H9 (cell line): ENCODE data around the gene JTB. TPM values are rescaled to one million over a fixed set of nuclear protein-coding genes. Genes with fewer than 3 reads are reported as not detected.

Source experiments
- DNase-seq: peaks from one replicate; pipeline ENCODE4 v3.0.0-alpha.2; 2017
- H2AFZ ChIP-seq: one replicate; pipeline ENCODE4 v1.6.1; 2013; ENCODE audit warnings: mild to moderate bottlenecking, low read length, control low read depth, moderate library complexity
- H2AK5ac ChIP-seq: 2 replicates; pipeline ENCODE4 v1.6.1; 2013; ENCODE audit warnings: low read length, control low read depth, mixed read lengths; ENCODE audit not compliant: insufficient read length
- H2BK120ac ChIP-seq: one replicate; pipeline ENCODE4 v1.6.1; 2013; ENCODE audit warnings: low read depth, mild to moderate bottlenecking, low read length, control low read depth, inconsistent platforms; ENCODE audit not compliant: poor library complexity, severe bottlenecking
- H2BK12ac ChIP-seq: 2 replicates; pipeline ENCODE4 v1.6.1; 2013; ENCODE audit warnings: low read length, control low read depth, mixed read lengths, low read depth; ENCODE audit not compliant: insufficient read length
- H2BK15ac ChIP-seq: 2 replicates; pipeline ENCODE4 v1.6.1; 2013; ENCODE audit warnings: low read depth, low read length, control low read depth
- H2BK20ac ChIP-seq: one replicate; pipeline ENCODE4 v1.6.1; 2013; ENCODE audit warnings: low read depth, mild to moderate bottlenecking, low read length, control low read depth, inconsistent platforms; ENCODE audit not compliant: poor library complexity, severe bottlenecking
- H2BK5ac ChIP-seq: 2 replicates; pipeline ENCODE4 v1.6.1; 2013; ENCODE audit warnings: low read length, control low read depth, mixed read lengths; ENCODE audit not compliant: insufficient read length
- H3K14ac ChIP-seq: 2 replicates; pipeline ENCODE4 v1.6.1; 2013; ENCODE audit warnings: low read length, control low read depth; ENCODE audit not compliant: insufficient read depth
- H3K18ac ChIP-seq: 2 replicates; pipeline ENCODE4 v1.6.1; 2013; ENCODE audit warnings: low read depth, mild to moderate bottlenecking, mixed read lengths, low read length, control low read depth; ENCODE audit not compliant: insufficient read length
- H3K23ac ChIP-seq: 2 replicates; pipeline ENCODE4 v1.6.1; 2013; ENCODE audit warnings: low read length, control low read depth, mixed read lengths, low read depth; ENCODE audit not compliant: insufficient read length
- H3K23me2 ChIP-seq: 2 replicates; pipeline ENCODE4 v1.6.1; 2013; ENCODE audit warnings: low read depth, mild to moderate bottlenecking, mixed read lengths, low read length, control low read depth; ENCODE audit not compliant: insufficient read length, poor library complexity, severe bottlenecking
- H3K27ac ChIP-seq: 2 replicates; pipeline ENCODE4 v1.5.1; 2013; ENCODE audit warnings: low read length, control low read depth, mixed read lengths, low read depth; ENCODE audit not compliant: insufficient read length
- H3K27me3 ChIP-seq: 2 replicates; pipeline ENCODE4 v1.6.1; 2013; ENCODE audit warnings: low read length, control low read depth, inconsistent platforms; ENCODE audit not compliant: insufficient read depth
- H3K4ac ChIP-seq: 2 replicates; pipeline ENCODE4 v1.6.1; 2013; ENCODE audit warnings: low read depth, mild to moderate bottlenecking, control low read depth, inconsistent platforms, low read length, moderate library complexity
- H3K4me1 ChIP-seq: 2 replicates; pipeline ENCODE4 v1.6.1; 2013; ENCODE audit warnings: low read length, control low read depth, inconsistent platforms; ENCODE audit not compliant: insufficient read depth
- H3K4me2 ChIP-seq: 2 replicates; pipeline ENCODE4 v1.6.1; 2013; ENCODE audit warnings: low read length, control low read depth, mixed read lengths; ENCODE audit not compliant: insufficient read length, insufficient read depth
- H3K56ac ChIP-seq: 2 replicates; pipeline ENCODE4 v1.6.1; 2013; ENCODE audit warnings: low read depth, mild to moderate bottlenecking, mixed read lengths, low read length, control low read depth; ENCODE audit not compliant: insufficient read length
- H3K79me1 ChIP-seq: 2 replicates; pipeline ENCODE4 v1.6.1; 2013; ENCODE audit warnings: low read depth, mild to moderate bottlenecking, moderate library complexity, low read length, control low read depth, inconsistent platforms; ENCODE audit not compliant: insufficient read depth, poor library complexity, severe bottlenecking
- H3K79me2 ChIP-seq: 2 replicates; pipeline ENCODE4 v1.6.1; 2013; ENCODE audit warnings: low read length, control low read depth, inconsistent platforms; ENCODE audit not compliant: insufficient read depth
- H3K9ac ChIP-seq: 2 replicates; pipeline ENCODE4 v1.6.1; 2013; ENCODE audit warnings: low read length, control low read depth, mixed read lengths; ENCODE audit not compliant: insufficient read length; ENCODE audit errors: extremely low read depth
- H3K9me3 ChIP-seq: one replicate; pipeline ENCODE4 v1.6.1; 2013; ENCODE audit warnings: low read depth, low read length, inconsistent platforms; ENCODE audit not compliant: control insufficient read depth
- H3T11ph ChIP-seq: one replicate; pipeline ENCODE4 v1.6.1; 2013; ENCODE audit warnings: mild to moderate bottlenecking, low read length, control low read depth, inconsistent platforms
- H4K20me1 ChIP-seq: one replicate; pipeline ENCODE4 v1.6.1; 2013; ENCODE audit not compliant: control insufficient read depth, insufficient read length, insufficient read depth
- H4K5ac ChIP-seq: 2 replicates; pipeline ENCODE4 v1.6.1; 2013; ENCODE audit warnings: low read depth, mild to moderate bottlenecking, mixed read lengths, low read length, control low read depth; ENCODE audit not compliant: insufficient read length
- H4K8ac ChIP-seq: replicated peaks from 2 replicates; pipeline ENCODE4 v1.6.1; 2013; ENCODE audit warnings: low read length, control low read depth, mixed read lengths, low read depth; ENCODE audit not compliant: insufficient read length
- H4K91ac ChIP-seq: 2 replicates; pipeline ENCODE4 v1.6.1; 2013; ENCODE audit warnings: low read depth, mild to moderate bottlenecking, moderate library complexity, mixed read lengths, low read length, control low read depth; ENCODE audit not compliant: insufficient read length
- H3K27ac Mint-ChIP-seq, 3 experiments: 2 replicates in 2 of 3; 3 replicates in 1 of 3; pipeline ENCODE4 v1.8.0; 2020 to 2021; ENCODE audit warnings: mixed read lengths in 3 of 3, mild to moderate bottlenecking in 1 of 3, moderate library complexity in 1 of 3
- H3K27me3 Mint-ChIP-seq: 2 replicates; pipeline ENCODE4 v1.8.0; 2021; ENCODE audit warnings: low read depth, mild to moderate bottlenecking, moderate library complexity, mixed read lengths
- H3K36me3 Mint-ChIP-seq, 3 experiments: 2 replicates in 2 of 3; 3 replicates in 1 of 3; pipeline ENCODE4 v1.8.0; 2020 to 2021; ENCODE audit warnings: low read depth in 3 of 3, mixed read lengths in 3 of 3; ENCODE audit not compliant: insufficient read depth in 1 of 3
- H3K4me1 Mint-ChIP-seq, 2 experiments: 2 replicates each; pipeline ENCODE4 v1.8.0; 2020; ENCODE audit warnings: mixed read lengths in 2 of 2
- H3K4me3 Mint-ChIP-seq, 2 experiments: 2 replicates in 1 of 2; 3 replicates in 1 of 2; pipeline ENCODE4 v1.8.0; 2020 to 2021; ENCODE audit warnings: mild to moderate bottlenecking in 2 of 2, mixed read lengths in 2 of 2, moderate library complexity in 1 of 2
- H3K9me3 Mint-ChIP-seq, 2 experiments: 2 replicates in 1 of 2; 3 replicates in 1 of 2; pipeline ENCODE4 v1.8.0; 2020; ENCODE audit warnings: mild to moderate bottlenecking in 2 of 2, mixed read lengths in 2 of 2, moderate library complexity in 1 of 2
- WGBS: extraction: QIAGEN DNeasy Blood & Tissue Kit; methylation state at CpG from one replicate; pipeline ENCODE4 v1.1.7; 2013; ENCODE audit warnings: missing lambda C conversion rate, low lambda C conversion rate, mixed read lengths; ENCODE audit not compliant: insufficient read length; ENCODE audit errors: extremely low coverage; 5-methylcytosine and 5-hydroxymethylcytosine counted together
- total RNA-seq: library from RNA; stranded (reverse); gene quantifications from 2 replicates; pipeline ENCODE4 v1.2.1, GENCODE V29; 2021
- TF ChIP-seq, protein P1 (sequence below): fragments of 200-600 bp; sonication (generic); conservative IDR thresholded peaks from 3 replicates; pipeline ENCODE4 v1.8.0; 2021; ENCODE audit warnings: antibody characterized with exemption, mild to moderate bottlenecking

Gene JTB
- total RNA-seq, 1 experiment from 2014 or later = 85.4 TPM

DNA sequence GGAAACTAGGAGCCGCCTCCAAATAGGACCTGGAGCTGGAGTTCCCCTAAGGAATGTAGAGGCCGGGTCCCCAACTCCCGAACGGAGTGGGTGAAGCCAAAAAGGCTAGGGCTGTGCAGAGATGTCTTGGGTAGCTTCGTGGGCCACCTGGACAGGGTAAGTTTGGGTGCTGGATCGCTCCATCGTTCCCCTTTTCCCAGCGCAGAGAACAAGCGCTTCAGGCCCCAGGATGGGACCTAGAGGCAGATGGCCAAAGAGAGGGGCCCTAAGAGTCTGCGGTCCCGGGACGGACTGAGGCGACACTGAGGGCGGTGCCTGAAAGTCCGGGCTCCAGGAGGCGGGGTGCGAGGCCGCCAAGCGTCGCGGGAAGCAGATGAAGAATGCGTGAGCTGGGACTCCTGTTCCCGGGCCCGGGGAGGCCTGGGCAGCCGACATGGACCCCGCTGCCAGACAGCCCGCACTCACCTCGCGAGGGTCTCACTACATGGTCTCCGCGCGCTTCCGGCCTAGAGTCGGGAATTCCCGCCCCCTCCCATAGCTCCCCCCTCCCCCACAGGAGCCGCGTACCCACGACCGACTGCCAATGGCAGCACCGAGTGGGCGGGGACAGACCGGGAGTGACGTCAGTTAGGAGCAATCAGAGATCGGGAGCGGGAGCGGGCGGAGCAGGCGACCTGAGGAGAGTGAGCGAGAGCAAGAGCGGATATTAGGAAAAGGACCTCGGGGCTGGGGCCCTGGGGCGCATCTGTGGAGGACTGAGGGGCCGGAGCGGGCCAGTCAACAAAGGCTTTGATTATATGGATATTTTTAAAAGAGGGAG, 14.2 kb downstream of the JTB start, which contains the start of gene SLC39A1:
Gene SLC39A1 (minus strand): TSS at position 508 of the 820 bp plus-strand sequence. CDS start 822 bp downstream, outside the sequence.
- DNase-seq = peak; percentile 99
- H3K27me3 Mint-ChIP-seq = no peaks in the 10 kb centered on the region

More for the DNA sequence above, 14.2 kb downstream of the JTB start, which contains the start of gene SLC39A1:
- Histone ChIP-seq H2BK120ac (no peak within 1 kb of the TSS), H3K23ac (no peak within 1 kb of the TSS), H3K4me2 (peak within 1 kb of the TSS; percentile 96), H3T11ph (no peak within 1 kb of the TSS), H4K20me1 (no peaks in the 10 kb centered on the region), H3K56ac (no peak within 1 kb of the TSS), H3K9ac (peak within 1 kb of the TSS; percentile 96), H2BK12ac (no peak within 1 kb of the TSS), H4K91ac (peak within 1 kb of the TSS; percentile 31), H3K23me2 (peaks cover 29% of the 10 kb centered on the region), H3K79me1 (peaks cover 8% of the 10 kb centered on the region), H3K18ac (peak within 1 kb of the TSS; percentile 74), H2BK15ac (no peak within 1 kb of the TSS), H3K4me1 (no peaks in the 10 kb centered on the region), H3K14ac (peak within 1 kb of the TSS; percentile 79; the same call in 1 of the 2 replicates), H3K27ac (peak within 1 kb of the TSS; percentile 97), H2BK20ac (no peak within 1 kb of the TSS), H4K5ac (peak within 1 kb of the TSS; percentile 73), H4K8ac (no peak within 1 kb of the TSS), H3K27me3 (no peaks in the 10 kb centered on the region), H2AFZ (no peak within 1 kb of the TSS), H2BK5ac (peak within 1 kb of the TSS; percentile 60), H3K4ac (no peak within 1 kb of the TSS; the same call in 1 of the 2 replicates), H3K79me2 (peaks cover 17% of the 10 kb centered on the region; the same call in 1 of the 2 replicates), H2AK5ac (no peak within 1 kb of the TSS), H3K9me3 (no peaks in the 10 kb centered on the region)
- H3K27ac Mint-ChIP-seq = peak within 1 kb of the TSS; percentile 98 to 99 (median 99)
- H3K36me3 Mint-ChIP-seq = peaks cover 31 to 40% (median 36%) of the 10 kb centered on the region in 3 experiments
- H3K4me3 Mint-ChIP-seq = peak within 1 kb of the TSS; percentile 89 to 94
- H3K9me3 Mint-ChIP-seq = peaks cover 0 to 4% of the 10 kb centered on the region in 2 experiments; a peak in 2 of 5 replicates
- WGBS = no CpG with 5 or more reads among the region's 54 CpGs
- H3K4me1 Mint-ChIP-seq = peaks cover 47 to 64% of the 10 kb centered on the region in 2 experiments
- TF ChIP-seq, protein P1, sequence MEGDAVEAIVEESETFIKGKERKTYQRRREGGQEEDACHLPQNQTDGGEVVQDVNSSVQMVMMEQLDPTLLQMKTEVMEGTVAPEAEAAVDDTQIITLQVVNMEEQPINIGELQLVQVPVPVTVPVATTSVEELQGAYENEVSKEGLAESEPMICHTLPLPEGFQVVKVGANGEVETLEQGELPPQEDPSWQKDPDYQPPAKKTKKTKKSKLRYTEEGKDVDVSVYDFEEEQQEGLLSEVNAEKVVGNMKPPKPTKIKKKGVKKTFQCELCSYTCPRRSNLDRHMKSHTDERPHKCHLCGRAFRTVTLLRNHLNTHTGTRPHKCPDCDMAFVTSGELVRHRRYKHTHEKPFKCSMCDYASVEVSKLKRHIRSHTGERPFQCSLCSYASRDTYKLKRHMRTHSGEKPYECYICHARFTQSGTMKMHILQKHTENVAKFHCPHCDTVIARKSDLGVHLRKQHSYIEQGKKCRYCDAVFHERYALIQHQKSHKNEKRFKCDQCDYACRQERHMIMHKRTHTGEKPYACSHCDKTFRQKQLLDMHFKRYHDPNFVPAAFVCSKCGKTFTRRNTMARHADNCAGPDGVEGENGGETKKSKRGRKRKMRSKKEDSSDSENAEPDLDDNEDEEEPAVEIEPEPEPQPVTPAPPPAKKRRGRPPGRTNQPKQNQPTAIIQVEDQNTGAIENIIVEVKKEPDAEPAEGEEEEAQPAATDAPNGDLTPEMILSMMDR = no peak
